Ovary (tissue), 9 donors: ENCODE results near the gene GGPS1. TPM values are rescaled to one million over a fixed set of nuclear protein-coding genes. Genes with fewer than 3 reads are reported as not detected.
"Not testable (repeated sequence)": the region's sequence is repeated elsewhere in the genome, so short reads cannot be mapped to it uniquely, and the experiment has no call there.

Experiments used
- DNase-seq, 5 donors: peaks; one replicate each; pipeline ENCODE4 v3.0.0-alpha.2; 2019 to 2020
- H3K27ac ChIP-seq, 2 donors: fragments of 200-600 bp; one replicate each; pipeline versions ENCODE4 v1.5.1 to v1.8.0; 2019 to 2022
- H3K27me3 ChIP-seq: fragments of 200-600 bp; one replicate; pipeline ENCODE4 v1.8.0; 2022
- H3K36me3 ChIP-seq: fragments of 200-600 bp; sonication (generic); one replicate; pipeline ENCODE4 v1.5.1; 2019
- H3K4me1 ChIP-seq: one replicate; pipeline ENCODE4 v1.8.1; 2013; ENCODE audit warnings: mild to moderate bottlenecking, moderate library complexity; ENCODE audit not compliant: insufficient read depth
- H3K4me3 ChIP-seq: fragments of 200-600 bp; sonication (generic); one replicate; pipeline ENCODE4 v1.5.1; 2017
- H3K9me3 ChIP-seq, 2 donors: fragments of 200-600 bp in 1 of 2; sonication (generic) in 1 of 2; one replicate each; pipeline versions ENCODE4 v1.5.1 to v1.8.1; 2013 to 2019; ENCODE audit warnings: mild to moderate bottlenecking in 1 of 2, moderate library complexity in 1 of 2
- EP300 ChIP-seq: sonication (generic); formaldehyde crosslinking; IDR thresholded peaks from one replicate; pipeline ENCODE4 v1.6.1; 2017; ENCODE audit warnings: antibody characterized with exemption
- POLR2A ChIP-seq: fragments of 450-650 bp; IDR thresholded peaks from one replicate; pipeline ENCODE4 v1.6.1; 2017; ENCODE audit warnings: antibody characterized with exemption, mild to moderate bottlenecking, moderate library complexity
- WGBS, 3 donors: extraction: QIAGEN DNeasy Blood & Tissue Kit in 1 of 3; methylation state at CpG; one replicate each; pipeline versions ENCODE4 v1.1.5 to v1.1.7; 2013 to 2017; 5-methylcytosine and 5-hydroxymethylcytosine counted together
- intact Hi-C, 4 donors: fragments of 100-400 bp; cut with DNase I; formaldehyde crosslinking; loops; one replicate each; pipeline versions ENCODE4 v1.11.0 to v1.15.1; 2022 to 2023
- polyA plus RNA-seq, 2 donors: library from polyadenylated mRNA; stranded (reverse); fragments of 200-250 nt in 1 of 2; fragments of 350-450 nt in 1 of 2; fragmentation: Illumina TruSeq in 1 of 2; extraction: RNeasy Lipid Tissue Mini Kit (QIAGEN cat#74804) in 1 of 2; gene quantifications; one replicate each; pipeline ENCODE4 v1.2.3, GENCODE V29; 2013 to 2014
- total RNA-seq, 7 donors: library from RNA; depleted of rRNA in 2 of 7; stranded (reverse); fragments of >200 nt in 2 of 7; fragmentation: NEBNext Ultra II Directional in 3 of 7; extraction: Animal tissue kit (Norgen Biotek cat#: 25700) in 3 of 7; gene quantifications; one replicate each; pipeline versions ENCODE4 v1.1.0 to v1.2.4, GENCODE V29; 2016 to 2023
- TF ChIP-seq, protein P1 (sequence below), 3 donors: fragments of 450-650 bp in 2 of 3; fragments of 200-600 bp in 1 of 3; IDR thresholded peaks; one replicate each; pipeline versions ENCODE4 v1.5.1 to v1.8.0; 2016 to 2022; ENCODE audit warnings: antibody characterized with exemption in 3 of 3, mild to moderate bottlenecking in 1 of 3
- donor health status: DM: no; HTN: no; CAD: no; lungs with moderate emphysema.
- donor health status: DM: no; HTN: no; CAD: no.
- donor health status: Bipolar disorder and iron deficiency.
- donor health status: DM: yes; HTN: yes; CAD: no.
- donor health status: DM: no; HTN: no; CAD: no.
- donor health status: DM: yes; HTN: yes; CAD: no.

The GGPS1 gene
- total and polyA plus RNA-seq, 9 donors, result 15.3 to 42.4 (median 31.7) TPM

DNA sequence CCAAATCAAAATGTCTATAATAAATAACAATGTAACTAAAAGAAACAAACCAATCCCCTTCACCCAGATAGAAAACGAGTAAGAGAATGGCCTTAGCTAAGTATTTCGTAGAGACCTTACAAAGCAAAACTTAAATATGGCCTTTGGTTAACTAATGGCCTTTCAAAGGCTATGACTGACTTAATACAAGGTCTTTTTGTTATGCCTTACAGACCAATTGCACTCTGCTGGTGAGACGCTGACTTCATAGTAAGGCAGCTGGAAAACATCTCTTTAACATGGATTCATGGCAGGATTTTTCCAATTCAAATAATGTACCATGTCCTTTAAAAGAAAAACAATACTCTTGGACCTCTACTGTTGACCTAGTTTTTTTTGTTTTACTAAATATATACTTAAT, 23.1 kb downstream of the GGPS1 start:
- TF ChIP-seq, protein P1, sequence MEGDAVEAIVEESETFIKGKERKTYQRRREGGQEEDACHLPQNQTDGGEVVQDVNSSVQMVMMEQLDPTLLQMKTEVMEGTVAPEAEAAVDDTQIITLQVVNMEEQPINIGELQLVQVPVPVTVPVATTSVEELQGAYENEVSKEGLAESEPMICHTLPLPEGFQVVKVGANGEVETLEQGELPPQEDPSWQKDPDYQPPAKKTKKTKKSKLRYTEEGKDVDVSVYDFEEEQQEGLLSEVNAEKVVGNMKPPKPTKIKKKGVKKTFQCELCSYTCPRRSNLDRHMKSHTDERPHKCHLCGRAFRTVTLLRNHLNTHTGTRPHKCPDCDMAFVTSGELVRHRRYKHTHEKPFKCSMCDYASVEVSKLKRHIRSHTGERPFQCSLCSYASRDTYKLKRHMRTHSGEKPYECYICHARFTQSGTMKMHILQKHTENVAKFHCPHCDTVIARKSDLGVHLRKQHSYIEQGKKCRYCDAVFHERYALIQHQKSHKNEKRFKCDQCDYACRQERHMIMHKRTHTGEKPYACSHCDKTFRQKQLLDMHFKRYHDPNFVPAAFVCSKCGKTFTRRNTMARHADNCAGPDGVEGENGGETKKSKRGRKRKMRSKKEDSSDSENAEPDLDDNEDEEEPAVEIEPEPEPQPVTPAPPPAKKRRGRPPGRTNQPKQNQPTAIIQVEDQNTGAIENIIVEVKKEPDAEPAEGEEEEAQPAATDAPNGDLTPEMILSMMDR (IDR thresholded peaks at IDR 0.05), result no peak
- TF ChIP-seq POLR2A (no peak), EP300 (no peak)
- WGBS, 3 donors, result 82 to 85% (median 85%) methylated on average over 3 of the region's 3 CpGs
- intact Hi-C loops, result no loop called here

GRCh38 chr1:235351898-235352297, 23.5 kb downstream of the GGPS1 start:
- no peak for DNase-seq
- no peaks in the 10 kb centered on the region for H3K4me1 ChIP-seq
- H3K27me3 ChIP-seq, result no peaks in the 10 kb centered on the region
- TF ChIP-seq, protein P1 (IDR thresholded peaks at IDR 0.05), result no peak
- TF ChIP-seq EP300 (no peak), POLR2A (no peak)
- H3K4me3 ChIP-seq, result no peak overlapping the region
- intact Hi-C loops, result no loop called here
- H3K9me3 ChIP-seq, result no peaks in the 10 kb centered on the region
- no peaks in the 10 kb centered on the region for H3K36me3 ChIP-seq
- 54 to 77% (median 59%) methylated on average over 3 of the region's 3 CpGs for WGBS, 3 donors
- H3K27ac ChIP-seq, result no peak overlapping the region

More for the DNA sequence above, 23.1 kb downstream of the GGPS1 start:
- DNase-seq, result no peak
- no peaks in the 10 kb centered on the region for H3K36me3 ChIP-seq
- no peaks in the 10 kb centered on the region for H3K27me3 ChIP-seq
- H3K27ac ChIP-seq, result no peak overlapping the region
- H3K4me1 ChIP-seq, result no peaks in the 10 kb centered on the region
- H3K4me3 ChIP-seq, result no peak overlapping the region
- H3K9me3 ChIP-seq, result no peaks in the 10 kb centered on the region

GRCh38 chr1:235357485-235358373, 29.4 kb downstream of the GGPS1 start:
- no peak for TF ChIP-seq EP300
- TF ChIP-seq, protein P1 (IDR thresholded peaks at IDR 0.05), result no peak
- TF ChIP-seq POLR2A, result no peak
- H3K36me3 ChIP-seq, result no peaks in the 10 kb centered on the region
- no peak for DNase-seq
- H3K27me3 ChIP-seq, result no peaks in the 10 kb centered on the region
- H3K27ac ChIP-seq, result no peak overlapping the region
- no peaks in the 10 kb centered on the region for H3K4me1 ChIP-seq
- intact Hi-C loops, result no loop called here
- 68 to 70% (median 68%) methylated on average over 11 of the region's 11 CpGs for WGBS, 3 donors
- H3K9me3 ChIP-seq, result no peaks in the 10 kb centered on the region
- H3K4me3 ChIP-seq, result no peak overlapping the region

DNA sequence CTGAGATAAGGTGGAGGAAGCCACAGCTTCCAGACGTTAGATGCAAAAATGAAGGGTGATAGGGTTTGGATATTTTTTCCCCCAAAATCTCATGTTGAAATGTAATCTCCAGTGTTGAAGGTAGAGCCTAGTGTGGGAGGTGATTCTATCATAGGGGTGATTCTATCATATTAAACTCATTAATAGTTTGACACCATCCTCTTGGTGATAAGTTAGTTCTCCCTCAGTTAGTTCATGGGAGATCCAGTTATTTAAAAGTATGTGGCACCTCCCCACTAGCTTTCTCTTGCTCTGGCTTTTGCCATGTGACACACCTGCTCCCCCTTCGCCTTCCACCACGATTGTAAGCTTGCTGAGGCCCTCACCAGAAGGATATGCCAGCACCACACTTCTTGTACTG, 30.5 kb downstream of the GGPS1 start:
- H3K9me3 ChIP-seq, result no peaks in the 10 kb centered on the region
- H3K27ac ChIP-seq, result no peak overlapping the region
- no peaks in the 10 kb centered on the region for H3K36me3 ChIP-seq
- no peak for DNase-seq
- no peaks in the 10 kb centered on the region for H3K4me1 ChIP-seq
- intact Hi-C loops, result no loop called here
- H3K4me3 ChIP-seq, result no peak overlapping the region
- TF ChIP-seq POLR2A (no peak), EP300 (no peak)
- TF ChIP-seq, protein P1 (IDR thresholded peaks at IDR 0.05), result no peak
- 70 to 79% (median 73%) methylated on average over 3 of the region's 3 CpGs for WGBS, 3 donors
- no peaks in the 10 kb centered on the region for H3K27me3 ChIP-seq

GRCh38 chr1:235364189-235364588, 35.8 kb downstream of the GGPS1 start:
- H3K27ac ChIP-seq, H3K9me3 ChIP-seq, H3K36me3 ChIP-seq, intact Hi-C loops, H3K27me3 ChIP-seq, DNase-seq, H3K4me3 ChIP-seq, H3K4me1 ChIP-seq: not testable (repeated sequence)
- WGBS, 3 donors, result 94 to 95% (median 94%) methylated on average over 9 of the region's 9 CpGs
